HG03342 (cell line): ENCODE measurements around the gene GPR108.
"Not testable (repeated sequence)": the region's sequence is repeated elsewhere in the genome, so short reads cannot be mapped to it uniquely, and the experiment has no call there.

Experiments used
- ATAC-seq: cut with Tn5 transposase; IDR thresholded peaks from one replicate; pipeline ENCODE4 v1.9.1; 2021; ENCODE audit warnings: mild to moderate bottlenecking, moderate library complexity; ENCODE audit not compliant: unreplicated experiment

GPR108 gene

DNA sequence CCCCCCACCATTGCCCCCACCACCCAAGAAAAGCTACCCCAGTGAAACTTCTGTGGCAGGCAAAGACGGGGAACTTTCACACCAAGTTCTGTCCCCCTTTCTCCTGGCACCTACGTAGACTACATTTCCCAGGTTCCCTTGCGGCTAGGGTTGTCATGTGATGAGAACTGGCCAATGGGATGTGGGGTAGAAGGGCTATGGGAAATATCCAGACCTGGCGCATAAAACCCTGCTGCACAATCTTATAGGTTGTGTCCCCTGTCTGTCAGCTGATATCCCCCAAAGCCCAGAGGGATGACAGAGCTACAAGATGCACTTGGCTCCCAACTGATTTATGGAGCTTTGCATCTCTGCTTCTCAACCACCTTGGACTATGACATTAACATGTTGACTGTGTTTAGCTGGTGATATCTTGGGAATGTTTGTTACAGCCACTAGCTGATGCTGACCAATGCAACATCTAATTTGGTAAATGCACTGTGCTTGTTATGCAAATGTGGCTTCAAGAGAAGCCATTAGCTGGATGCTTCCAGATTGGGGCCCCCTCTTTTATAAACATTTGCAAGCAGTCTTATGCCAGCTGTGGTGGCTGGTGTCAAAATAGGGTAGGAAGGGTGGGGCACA is 23.8 kb upstream of the GPR108 start:
- ATAC-seq: no peak

DNA sequence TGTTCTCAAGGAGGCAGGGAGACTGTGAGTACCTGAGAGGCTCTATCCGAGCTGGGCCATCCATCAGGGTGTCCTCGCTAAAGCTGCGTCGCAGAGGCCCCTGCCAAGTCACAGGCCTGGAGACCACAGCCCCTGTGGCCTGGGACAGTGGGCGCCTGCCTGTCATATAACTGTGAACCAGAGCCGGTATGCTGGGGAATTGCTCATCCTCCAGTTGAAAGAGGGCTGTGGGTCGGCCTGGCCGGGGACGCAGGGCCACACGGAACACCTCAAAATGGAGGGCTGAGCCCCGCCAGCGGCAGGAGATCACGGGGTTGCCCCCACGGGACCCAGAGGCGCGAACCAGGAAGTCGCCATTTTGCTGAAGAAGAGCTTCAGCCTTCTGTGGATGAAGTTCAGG is 23.2 kb upstream of the GPR108 start:
- no peak for ATAC-seq

DNA sequence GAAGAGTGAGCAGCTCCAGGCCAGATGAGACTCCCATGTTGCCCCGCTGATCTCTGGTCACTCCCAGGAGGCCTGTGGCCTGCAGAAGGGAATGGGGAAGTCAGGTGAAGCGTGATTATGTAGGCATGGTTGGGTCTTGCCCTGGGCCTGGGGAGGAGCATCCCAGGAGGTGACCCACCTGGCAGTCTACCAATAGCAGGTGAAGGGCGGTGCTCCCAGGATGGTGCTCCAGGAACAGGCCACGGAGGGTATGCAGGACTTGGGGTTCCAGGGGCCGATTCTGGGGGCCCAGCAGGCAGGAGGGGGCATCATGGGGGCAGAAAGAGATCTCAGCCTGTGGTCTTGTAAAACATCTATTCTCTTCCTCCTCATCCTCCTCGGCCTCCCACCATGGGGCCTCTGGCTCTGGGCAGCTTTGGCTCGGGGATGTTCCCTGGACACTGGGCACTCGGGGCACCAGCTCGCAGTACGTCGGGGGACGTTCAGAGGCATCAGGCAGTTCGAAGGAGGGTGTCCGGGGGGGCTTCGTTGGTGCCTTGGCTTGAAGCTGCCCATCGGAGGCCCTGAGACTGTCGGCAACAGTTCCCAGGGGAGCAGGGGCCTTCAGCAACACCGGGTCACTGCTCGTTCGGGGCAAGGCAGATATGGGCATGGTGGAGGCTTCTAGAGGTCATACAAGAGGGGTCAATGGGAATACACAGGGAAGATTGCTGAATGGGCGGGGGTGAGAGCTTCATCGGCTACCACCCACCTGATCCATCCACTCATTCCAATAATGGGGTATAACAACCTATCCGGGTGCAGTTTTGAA is 17.5 kb upstream of the GPR108 start:
- no peak for ATAC-seq

DNA sequence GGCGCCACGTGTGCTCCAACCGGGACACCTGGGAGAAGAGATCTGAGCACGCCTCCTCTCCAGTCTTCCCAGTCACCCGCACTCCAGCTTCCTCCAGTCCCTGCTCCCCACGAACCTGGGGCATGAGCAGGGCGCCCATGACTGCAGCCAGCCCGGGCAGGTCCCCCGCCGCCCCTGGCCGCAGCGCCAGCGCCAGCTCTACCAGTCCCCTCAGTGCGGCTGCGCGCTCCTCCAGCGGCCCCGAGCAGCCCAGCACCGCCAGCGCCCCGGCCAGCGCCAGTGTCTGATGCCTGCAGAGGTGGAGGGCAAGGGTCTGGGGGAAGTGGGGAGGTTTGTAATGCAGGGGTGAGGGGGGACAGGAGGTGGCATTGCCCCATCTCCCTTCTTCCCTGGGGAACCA is 16.8 kb upstream of the GPR108 start:
- ATAC-seq: no peak

DNA sequence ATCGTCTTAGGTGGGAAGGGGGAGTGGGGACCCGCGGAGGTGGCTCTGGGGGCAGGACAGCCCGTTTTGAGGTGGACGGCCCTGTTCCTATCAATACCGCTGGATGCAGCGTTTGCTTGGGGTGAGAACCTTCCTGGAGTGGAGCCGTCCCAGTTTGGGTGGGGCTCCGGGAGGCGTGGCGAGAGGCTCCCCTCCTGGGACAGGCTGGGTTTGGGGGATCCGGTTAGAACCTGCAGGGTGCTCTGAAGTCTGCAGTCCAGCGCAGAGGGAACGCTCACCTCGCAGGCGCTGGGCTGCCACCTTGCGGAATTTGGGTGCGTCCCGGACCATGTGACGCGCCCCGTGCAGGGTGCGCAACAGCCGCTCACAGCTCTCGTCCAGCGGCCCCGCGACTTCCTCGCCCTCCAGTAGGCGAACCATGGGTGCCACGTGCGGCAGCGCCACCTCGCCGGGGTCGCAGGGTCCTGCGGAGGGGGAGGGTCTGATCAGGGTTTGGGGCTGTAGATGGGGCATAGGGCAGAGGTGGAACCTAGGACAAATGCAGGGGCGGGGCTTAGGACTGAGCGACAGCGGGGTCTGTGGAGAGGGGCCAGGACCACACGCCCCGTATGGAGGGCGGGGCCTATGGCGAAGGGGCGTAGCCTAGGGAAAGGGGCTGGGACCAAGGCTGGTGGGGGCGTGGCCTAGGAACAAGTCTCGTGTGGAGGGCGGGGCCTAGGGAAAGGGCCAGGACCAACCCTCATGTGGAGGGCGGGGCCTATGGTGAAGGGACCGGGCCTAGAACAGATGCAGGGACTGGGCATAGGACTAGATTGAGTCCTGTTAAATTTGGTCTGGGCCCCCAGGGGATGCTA is 16.0 kb upstream of the GPR108 start:
- peak; percentile 67 for ATAC-seq

DNA sequence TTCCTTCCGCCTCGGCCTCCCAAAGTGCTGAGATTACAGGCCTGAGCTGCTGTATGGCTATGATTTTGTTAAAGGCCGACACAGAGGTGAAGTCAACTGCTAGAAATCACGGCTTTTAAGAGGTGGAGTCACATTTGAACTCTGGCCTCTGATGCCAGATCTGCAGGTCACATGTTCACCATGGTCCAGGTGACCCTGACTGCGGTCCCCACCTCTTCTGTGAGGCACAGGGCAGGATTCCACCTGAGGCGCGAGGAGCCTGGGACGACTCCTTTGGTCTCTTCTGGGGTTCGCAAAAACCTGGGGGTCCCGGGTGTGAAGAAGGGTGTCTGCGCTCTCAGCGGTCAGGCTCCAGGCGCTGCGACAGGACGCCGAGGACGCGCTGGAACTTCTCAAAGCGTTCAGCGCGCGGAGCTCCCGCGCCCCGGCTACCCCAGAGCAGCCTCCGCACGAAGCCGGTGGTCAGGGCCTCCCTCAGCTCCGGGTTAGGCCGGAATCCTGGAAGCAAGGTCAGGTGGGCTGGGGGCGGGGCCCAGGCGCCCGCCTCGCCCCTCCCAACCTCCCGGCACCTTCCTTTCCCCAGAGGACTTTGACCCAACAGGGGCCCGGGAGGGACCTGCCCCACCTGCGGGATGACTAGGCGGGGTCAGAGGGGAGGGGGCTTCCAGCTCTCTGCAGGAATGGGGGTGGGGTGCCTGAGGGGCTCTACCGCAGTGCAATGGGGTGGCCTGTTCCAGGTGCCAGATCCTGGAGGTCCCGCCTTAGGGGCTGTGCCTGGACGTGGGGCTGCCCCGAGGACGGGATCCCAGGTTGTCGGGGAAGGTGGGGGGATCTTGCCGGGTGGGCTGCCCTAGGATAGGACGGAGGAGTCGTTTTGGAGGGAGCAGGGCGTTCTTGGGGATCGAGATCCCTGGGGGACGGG is 15.1 kb upstream of the GPR108 start:
- ATAC-seq: no peak

DNA sequence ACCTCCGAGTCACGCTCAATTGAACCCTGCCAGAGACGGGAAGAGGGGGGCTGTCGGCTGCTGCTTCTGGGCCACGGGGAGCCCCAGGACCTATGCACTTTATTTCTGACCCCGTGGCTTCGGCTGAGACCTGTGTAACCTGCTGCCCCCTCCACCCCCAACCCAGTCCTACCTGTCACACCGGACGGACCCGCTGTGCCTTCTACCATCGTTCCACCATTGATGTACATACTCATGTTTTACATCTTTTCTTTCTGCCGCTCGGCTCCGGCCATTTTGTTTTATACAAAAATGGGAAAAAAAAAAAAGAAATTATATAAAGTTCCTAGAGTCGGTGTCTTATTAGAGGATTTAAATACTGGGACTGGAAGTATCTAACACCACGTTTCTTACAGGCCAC is 13.8 kb upstream of the GPR108 start:
- ATAC-seq: no peak

DNA sequence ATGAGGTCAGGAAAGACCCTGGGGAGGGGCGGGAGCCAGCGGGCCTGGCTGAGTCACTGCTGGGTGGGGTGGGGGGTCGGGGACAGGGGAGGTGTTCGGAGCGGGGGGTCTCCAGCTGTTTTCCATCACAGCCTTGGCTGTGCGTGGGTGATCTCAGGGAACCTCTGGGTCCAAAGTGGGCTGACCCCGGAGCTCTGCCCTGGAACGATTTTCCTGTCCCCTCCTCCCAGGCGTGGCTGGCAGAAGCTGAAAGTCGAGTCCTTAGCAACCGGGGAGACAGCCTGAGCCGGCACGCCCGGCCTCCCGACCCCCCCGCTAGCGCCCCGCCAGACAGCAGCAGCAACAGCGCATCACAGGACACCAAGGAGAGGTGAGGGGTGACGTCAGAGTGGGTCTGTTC is 12.7 kb upstream of the GPR108 start:
- no peak for ATAC-seq

DNA sequence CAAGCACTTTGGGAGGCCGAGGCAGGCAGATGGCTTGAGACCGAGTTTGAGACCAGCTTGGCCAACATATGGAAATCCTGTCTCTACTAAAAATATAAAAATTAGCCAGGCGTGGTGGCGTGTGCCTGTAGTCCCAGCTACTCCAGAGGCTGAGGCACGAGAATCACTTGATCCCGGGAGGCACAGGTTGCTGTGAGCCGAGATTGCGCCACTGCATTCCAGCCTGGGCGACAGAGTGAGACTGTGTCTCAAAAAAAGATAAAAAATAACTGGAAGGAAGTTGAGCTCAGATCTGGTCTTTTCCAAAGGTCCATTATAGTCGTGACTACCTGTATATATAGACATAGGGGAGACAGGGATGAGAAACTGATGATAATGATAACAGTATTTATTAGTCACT is 11.2 kb upstream of the GPR108 start:
- ATAC-seq: not testable (repeated sequence)

DNA sequence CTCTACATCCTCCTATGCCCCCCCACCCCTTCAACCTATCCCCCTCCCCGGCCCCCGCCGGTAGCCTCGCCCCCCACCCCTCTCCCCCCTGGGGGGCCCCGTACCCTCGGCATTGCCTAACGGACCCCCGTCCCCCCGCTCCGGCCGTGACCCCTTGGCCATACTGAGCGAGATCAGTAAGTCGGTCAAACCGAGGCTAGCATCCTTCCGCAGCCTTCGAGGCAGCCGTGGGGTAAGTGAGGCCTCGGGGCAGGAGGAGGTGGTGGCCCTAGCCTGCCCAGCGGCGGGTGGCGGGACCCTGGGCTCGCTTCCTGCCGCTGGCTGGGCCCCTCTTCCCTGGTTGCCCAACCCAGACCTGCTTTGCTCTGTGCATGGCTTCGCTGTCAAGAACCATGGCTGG is 8.6 kb upstream of the GPR108 start:
- ATAC-seq: no peak

DNA sequence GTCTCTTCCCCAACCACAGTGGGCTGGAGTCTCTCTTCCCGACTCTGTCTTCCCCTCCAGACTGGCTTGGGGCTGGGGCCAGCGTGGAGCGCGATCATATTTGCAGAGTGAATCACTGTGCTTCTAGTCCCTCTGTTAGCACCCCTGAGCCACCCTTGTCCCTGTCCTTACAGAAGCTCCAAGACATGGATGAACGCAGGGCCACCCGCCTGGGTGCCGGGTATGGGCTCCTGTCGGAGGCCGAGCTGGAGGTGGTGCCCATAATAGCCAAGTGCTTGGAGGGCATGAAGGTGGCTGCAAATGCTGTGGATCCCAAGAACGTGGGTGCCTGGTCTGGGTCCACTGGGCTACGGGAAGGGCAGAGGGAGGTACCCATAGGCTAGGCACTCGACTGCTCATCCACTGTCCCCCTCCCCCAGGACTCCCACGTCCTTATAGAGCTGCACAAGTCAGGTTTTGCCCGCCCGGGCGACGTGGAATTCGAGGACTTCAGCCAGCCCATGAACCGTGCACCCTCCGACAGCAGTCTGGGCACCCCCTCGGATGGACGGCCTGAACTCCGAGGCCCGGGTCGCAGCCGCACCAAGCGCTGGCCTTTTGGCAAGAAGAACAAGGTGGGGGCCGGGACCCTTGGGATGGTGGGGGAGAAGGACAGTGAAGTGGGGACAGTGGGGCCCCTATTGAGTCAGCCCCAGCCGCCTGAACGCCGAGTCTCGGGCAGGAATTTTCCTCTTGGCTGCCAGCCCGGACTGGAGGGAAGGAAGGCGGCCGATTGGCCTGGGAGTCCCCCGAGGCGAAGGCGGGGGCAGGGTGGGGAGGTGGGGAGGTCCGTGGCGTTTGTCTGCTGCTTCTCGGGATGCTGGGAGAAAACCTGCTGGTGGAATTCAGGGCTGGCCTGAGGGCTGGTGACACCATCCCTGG is 7.3 kb upstream of the GPR108 start:
- ATAC-seq: no peak

DNA sequence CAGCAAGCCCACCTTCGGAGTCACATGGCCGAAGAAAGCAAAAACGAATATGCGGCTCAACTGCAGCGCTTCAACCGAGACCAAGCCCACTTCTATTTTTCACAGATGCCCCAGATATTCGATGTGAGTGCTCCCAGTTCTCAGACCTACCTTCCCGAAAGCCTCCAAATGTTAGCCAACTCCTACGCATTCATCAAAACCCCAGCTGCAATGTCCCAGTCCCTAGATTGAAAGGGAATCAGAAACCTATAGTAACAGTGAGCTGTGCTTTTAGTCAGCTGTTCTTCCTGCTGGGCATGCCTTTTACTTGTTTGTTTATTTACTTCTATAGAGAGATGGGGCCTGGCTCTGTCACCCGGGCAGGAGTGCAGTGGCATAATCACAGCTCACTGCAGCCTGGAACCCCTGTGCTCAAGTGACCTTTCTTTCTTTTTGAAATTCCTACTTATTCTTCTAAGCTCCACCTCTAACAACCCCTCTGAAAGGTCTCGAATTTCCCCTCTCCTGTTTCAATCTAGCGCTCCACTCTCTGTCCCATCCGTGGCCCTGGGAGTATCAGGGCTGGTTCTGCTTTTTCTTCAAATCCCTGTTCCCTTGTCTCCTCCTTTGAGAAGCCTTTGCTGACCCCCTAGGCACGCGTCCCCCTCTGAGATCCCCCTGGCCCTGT is 6.5 kb upstream of the GPR108 start:
- no peak for ATAC-seq

DNA sequence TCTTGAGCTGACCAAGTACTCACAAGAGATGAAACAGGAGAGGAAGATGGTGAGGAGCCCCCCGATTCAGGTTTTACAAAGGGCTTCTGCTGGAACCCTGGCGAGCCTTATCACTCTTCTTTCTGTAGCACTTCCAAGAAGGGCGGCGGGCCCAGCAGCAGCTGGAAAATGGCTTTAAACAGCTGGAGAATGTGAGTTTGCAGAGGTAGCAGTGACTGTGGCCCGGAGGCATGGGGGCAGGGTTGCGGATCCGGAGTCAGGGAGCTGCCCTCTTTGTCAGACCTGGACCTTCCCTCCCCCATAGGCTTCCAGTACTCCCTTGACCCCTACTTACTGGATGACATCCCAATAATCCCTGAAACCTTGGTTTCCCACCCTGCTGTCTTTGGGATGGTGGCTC is 5.7 kb upstream of the GPR108 start:
- no peak for ATAC-seq

DNA sequence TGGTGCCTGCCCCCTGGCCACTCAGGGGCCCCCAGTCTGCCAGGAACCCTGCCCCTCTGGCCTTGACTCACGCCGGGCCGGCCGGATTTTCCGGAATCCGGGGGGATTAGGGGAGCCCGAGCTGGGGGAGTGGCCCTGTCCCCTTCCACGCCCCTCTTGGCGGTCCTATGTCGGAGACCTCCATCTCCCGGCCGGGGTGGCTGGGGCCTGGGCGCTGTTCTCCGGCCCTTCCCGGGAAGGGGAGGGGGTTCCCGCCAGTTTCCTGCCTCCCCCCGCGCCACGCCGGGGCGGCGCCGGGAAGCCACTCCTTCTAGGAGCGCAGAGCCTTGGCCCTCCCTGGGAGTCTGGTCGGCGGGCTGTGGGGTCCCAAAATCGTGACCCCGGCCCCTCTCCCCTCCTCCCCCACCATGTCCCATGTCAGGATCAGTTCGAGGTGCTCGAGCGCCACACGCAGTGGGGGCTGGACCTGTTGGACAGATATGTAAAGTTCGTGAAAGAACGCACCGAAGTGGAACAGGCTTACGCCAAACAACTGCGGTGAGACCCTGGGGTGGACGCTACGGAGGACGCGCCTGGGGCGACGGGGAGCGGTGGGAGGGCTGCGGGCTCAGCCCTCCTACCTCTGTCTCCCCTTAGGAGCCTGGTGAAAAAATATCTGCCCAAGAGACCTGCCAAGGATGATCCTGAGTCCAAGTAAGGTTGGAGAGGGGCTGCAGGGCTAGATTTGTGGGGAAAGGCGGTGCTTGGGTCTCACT is 3.4 kb upstream of the GPR108 start:
- no peak for ATAC-seq

DNA sequence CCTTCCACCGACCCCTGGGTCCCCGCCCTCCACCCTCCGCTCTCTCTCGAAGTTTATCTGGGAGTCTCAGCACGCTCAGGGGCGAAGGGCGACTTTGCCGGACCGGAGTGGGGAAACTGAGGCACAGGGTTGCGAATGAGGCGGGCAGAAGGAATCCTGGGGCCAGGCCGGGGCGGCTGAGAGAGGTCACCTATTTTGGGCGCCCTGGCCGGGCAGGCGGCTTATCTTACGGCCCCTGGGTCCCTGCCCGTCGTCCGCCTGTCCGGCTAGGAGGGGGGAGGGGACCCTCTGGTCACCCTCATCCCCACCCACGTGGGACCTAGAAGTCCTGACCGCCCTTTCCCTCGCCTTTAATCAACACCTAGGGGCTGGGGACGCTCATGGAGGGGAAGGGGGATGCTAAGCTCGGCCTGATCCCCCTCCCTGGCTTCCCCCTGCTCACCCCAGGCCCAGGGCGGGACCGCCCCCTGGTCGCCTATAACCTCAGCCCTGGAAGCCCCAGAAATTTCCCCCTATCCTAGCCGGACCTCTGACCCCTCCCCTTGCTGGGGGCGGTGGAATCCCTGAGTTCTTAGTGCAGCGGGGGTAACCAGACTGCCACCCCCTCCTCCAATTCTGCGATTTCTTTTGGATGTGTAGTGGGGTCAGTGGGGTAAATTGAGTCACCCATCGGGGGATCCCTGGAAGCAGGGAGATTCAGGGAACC is 2.7 kb upstream of the GPR108 start:
- no peak for ATAC-seq

DNA sequence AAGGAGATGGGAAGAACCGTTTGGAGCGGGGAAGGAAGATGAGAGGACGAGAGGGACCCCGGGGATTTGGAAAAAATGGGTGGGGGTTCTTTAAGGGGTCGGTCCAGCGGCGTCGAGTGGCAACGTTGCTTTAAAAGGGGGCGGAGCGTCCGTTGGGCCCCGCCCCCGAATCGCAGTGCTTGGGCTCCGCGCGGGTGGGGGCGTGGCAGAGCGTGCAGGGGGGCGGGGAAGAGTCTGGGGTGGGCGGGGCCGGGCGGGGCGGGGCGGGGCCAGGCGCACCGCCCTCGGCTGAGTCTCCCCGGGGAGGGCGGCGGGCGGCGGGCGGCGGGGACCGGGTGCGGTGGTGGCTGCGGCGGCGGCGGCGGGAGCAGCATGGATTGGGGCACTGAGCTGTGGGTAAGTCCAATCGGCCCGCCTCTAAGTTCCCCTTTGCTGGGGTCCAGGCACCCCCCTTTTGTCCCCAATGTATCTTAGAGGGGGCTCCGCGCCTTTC is 2.1 kb upstream of the GPR108 start, which contains the start of gene TRIP10:
TRIP10 (plus strand) TSS at position 291 of the 493 bp plus-strand sequence; CDS start at position 373, 82 bp downstream.
- ATAC-seq: no peak

DNA sequence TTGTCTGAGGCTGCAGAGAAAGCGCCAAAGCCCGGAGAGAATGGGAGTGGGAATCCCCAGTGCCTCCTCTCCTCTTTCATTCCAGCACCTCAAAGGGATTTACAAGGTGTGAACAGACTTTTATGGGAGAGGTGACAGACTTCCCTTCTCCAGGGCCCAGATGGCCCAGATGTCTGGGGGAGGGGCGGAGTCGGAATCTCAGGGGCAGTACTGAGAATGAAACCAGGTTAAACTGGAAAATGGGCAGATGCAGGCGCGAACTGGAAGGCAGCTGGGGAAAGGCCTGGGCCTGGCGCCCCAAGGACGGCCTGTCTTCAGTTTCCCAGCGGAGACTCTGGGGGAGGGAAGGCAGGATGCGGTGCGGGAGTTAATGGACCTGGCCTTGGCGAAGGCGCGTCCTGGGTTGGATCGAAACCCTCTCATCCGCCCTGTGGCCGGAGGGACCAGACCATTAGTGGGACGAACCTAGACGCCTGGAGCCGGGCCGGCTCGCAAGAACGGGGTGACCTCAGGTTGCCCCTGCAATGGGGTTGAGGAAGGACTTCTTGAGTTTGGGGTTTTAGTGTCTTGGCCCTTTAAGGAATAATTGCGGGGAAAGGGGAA is 1.5 kb upstream of the GPR108 start:
- no peak for ATAC-seq
